T-helper 22 cell (primary cell): ENCODE results near the gene TOP2A.
"Not testable (repeated sequence)": the region's sequence is repeated elsewhere in the genome, so short reads cannot be mapped to it uniquely, and the experiment has no call there.

Experiments
- DNase-seq: peaks from one replicate; pipeline ENCODE4 v3.0.0-alpha.2; 2020; ENCODE audit warnings: low read depth

The TOP2A gene

GRCh38 chr17:40375786-40376185 lies 41.9 kb downstream of the TOP2A start:
- not testable (repeated sequence) for DNase-seq

- no peak for DNase-seq
Observed at GRCh38 chr17:40374821-40375498, 42.7 kb downstream of the TOP2A start.

GRCh38 chr17:40373999-40374398 lies 43.7 kb downstream of the TOP2A start:
- DNase-seq, result no peak

GRCh38 chr17:40373324-40373723 lies 44.4 kb downstream of the TOP2A start:
- DNase-seq, result no peak

GRCh38 chr17:40372644-40373043 lies 45.1 kb downstream of the TOP2A start:
- not testable (repeated sequence) for DNase-seq

GRCh38 chr17:40372031-40372430 lies 45.7 kb downstream of the TOP2A start:
- no peak for DNase-seq

- no peak for DNase-seq
Observed at GRCh38 chr17:40371261-40371929, 46.3 kb downstream of the TOP2A start.

GRCh38 chr17:40369923-40370322 lies 47.8 kb downstream of the TOP2A start:
- DNase-seq, result no peak

GRCh38 chr17:40367728-40368127 lies 50.0 kb downstream of the TOP2A start:
- not testable (repeated sequence) for DNase-seq

- no peak for DNase-seq
Observed at GRCh38 chr17:40366861-40367518, 50.7 kb downstream of the TOP2A start.

- DNase-seq, result no peak
Observed at GRCh38 chr17:40366076-40366860, 51.4 kb downstream of the TOP2A start.

- no peak for DNase-seq
Observed at GRCh38 chr17:40364906-40365305, 52.8 kb downstream of the TOP2A start.

GRCh38 chr17:40364121-40364861 lies 53.4 kb downstream of the TOP2A start, which contains the start of gene GJD3:
Gene GJD3 (minus strand): TSS chr17:40364737. CDS start chr17:40363815, 922 bp downstream.
- DNase-seq, result no peak

GRCh38 chr17:40363111-40363827 lies 54.4 kb downstream of the TOP2A start:
- no peak for DNase-seq

- peak; percentile 37 for DNase-seq
Observed at GRCh38 chr17:40362696-40363110, 55.0 kb downstream of the TOP2A start.

GRCh38 chr17:40361925-40362695 lies 55.6 kb downstream of the TOP2A start:
- DNase-seq, result no peak

- DNase-seq, result no peak
Observed at GRCh38 chr17:40361063-40361924, 56.4 kb downstream of the TOP2A start.

GRCh38 chr17:40360091-40360490 lies 57.6 kb downstream of the TOP2A start:
- no peak for DNase-seq
